GM12801 (cell line): ENCODE results near the gene CSNK2A1.

Experiments used
- TF ChIP-seq, protein P1 (sequence below): IDR thresholded peaks from one replicate; pipeline ENCODE4 v1.5.1; 2011; ENCODE audit warnings: control low read depth; ENCODE audit not compliant: insufficient read length; ENCODE audit errors: extremely low read depth

Gene CSNK2A1

DNA sequence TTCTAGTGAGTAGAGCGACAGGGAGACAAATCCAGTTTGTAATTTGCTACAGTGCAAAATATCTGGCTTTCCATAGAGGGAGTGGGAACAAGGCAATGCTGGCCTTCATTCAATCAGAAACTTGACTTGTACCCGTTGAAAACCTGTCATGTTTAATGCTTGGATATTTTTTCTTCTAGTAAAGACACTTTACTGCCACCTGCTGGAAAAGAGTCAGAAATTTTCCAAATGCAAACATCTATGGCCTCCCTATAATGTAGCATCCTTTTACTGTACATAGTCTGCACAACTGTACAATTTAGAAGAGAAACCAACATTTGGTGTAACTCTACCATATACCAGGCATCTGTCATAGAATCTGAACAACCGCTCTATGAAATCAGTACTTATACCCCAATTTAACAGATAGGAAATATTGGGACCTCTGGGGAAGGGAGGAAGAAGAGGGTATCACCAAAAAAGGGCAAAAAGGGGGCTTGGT is 64.6 kb downstream of the CSNK2A1 start:
- TF ChIP-seq, protein P1, sequence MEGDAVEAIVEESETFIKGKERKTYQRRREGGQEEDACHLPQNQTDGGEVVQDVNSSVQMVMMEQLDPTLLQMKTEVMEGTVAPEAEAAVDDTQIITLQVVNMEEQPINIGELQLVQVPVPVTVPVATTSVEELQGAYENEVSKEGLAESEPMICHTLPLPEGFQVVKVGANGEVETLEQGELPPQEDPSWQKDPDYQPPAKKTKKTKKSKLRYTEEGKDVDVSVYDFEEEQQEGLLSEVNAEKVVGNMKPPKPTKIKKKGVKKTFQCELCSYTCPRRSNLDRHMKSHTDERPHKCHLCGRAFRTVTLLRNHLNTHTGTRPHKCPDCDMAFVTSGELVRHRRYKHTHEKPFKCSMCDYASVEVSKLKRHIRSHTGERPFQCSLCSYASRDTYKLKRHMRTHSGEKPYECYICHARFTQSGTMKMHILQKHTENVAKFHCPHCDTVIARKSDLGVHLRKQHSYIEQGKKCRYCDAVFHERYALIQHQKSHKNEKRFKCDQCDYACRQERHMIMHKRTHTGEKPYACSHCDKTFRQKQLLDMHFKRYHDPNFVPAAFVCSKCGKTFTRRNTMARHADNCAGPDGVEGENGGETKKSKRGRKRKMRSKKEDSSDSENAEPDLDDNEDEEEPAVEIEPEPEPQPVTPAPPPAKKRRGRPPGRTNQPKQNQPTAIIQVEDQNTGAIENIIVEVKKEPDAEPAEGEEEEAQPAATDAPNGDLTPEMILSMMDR, result no peak

DNA sequence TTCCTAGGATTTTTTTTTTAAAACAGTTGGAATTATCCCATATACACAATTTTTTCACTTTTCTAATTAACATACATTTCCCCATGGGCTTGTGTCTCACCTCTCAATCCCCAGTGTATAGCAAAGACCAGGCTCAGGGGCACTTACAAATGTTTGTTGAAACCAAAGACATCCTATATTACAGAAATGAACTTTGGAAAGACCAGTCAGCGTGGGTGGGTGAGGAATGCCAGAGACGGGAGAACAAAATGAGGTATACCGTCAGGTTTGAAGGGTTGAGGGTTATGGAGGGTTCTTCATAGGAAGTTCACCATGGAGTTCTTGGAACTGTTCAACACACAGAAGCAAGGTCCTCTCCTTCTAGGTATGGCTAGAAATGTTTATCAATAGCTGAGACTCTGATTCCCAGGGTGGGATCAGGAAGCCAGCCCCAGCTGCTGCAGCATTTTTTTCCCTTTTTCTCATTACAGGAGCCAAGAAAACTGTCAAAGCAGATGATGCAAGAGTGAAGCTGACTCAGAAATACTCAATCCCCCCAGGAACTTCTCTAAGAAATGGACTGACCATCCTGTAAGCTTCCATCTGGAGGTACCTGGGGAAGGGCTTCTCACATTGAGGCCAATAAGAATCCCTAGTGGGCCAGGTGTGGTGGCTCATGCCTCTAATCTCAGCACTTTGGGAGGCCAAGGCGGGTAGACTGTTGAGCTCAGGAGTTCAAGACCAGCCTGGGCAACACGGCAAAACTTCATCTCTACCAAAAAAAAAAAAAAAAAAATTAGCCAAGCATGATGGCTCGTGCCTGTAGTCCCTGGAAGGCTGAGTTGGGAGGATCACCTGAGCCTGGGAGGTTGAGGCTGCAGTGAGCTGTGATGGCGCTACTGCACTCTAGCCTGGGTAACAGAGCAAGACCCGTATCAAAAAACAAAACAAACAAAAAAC is 65.3 kb downstream of the CSNK2A1 start:
- TF ChIP-seq, protein P1, result no peak

DNA sequence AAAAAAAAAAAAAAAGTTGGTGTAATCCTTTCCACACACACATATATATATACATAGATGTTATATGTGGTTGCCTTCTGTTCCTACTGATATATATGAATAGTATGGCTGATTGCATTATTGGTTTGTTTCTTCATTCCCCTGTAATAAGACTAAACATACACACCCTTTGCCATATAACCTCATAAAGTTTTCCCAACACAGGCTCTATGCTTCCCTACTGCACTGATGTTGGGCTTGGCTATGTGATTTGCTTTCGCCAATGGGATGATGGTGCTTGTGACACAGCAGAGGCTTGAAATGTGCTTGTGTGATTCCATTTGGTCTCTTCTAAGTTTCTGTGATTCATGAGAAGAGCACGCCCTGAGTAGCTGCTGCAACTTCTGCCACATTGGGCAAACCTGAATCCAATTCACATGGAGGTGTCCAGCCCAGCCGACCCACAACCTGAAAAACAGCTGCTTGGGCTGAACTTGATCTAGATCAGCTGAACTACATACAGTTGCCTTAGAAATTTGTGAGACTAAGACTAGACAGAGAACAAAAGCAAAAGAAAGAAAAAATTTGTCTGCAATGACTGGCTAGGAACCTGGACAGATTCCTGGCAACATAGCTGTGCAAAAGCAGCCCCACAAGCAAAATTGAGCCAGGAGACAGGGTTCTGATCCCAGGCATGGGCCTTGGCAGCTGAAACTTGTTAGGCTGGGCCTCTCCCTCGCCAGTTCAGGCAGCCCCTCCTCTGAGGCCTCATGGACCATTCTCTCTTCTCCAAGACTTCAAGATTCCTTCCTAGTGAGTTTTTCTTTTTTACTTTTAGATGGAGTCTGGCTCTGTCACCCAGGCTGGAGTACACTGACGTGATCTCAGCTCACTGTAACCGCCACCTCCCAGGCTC is 67.9 kb downstream of the CSNK2A1 start:
- TF ChIP-seq, protein P1, result no peak

DNA sequence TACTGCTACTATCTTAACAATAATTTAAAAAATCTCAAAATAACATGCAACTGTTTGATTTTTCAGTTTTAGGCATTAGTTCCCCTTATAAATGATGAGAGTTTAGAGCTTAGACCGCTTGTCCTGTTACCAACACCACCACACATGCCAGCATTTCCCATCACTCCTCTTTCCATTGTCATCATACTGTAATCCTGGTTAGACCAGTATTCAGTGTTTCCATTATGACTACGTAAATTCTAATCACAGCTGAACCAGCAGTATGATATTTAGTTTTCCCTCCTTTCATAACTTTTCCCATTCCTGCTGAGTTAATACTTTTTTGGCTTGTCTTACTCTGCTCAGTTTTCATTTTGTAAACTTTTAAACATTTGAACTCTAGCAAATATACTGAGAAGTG is 69.0 kb downstream of the CSNK2A1 start:
- TF ChIP-seq, protein P1, result no peak

DNA sequence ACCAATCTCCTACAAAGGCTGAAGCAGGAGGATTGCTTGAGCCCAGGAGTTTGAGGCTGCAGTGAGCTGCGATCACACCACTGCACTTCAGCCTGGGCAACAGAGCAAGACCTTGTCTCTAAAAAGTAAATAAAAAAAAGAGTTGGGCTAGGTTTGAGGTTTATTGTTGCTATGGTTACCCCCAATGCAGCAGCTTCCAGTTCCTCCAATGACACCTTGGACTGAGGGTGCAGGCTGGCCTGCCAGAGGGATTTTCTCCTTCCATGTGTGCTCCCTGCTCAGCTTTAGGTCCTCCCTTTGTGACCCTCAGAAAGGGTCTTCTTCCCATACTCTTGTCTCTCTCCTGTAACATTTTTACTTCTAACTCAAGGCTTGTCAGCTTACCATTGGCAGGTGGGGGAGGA is 70.7 kb downstream of the CSNK2A1 start:
- TF ChIP-seq, protein P1, result no peak

DNA sequence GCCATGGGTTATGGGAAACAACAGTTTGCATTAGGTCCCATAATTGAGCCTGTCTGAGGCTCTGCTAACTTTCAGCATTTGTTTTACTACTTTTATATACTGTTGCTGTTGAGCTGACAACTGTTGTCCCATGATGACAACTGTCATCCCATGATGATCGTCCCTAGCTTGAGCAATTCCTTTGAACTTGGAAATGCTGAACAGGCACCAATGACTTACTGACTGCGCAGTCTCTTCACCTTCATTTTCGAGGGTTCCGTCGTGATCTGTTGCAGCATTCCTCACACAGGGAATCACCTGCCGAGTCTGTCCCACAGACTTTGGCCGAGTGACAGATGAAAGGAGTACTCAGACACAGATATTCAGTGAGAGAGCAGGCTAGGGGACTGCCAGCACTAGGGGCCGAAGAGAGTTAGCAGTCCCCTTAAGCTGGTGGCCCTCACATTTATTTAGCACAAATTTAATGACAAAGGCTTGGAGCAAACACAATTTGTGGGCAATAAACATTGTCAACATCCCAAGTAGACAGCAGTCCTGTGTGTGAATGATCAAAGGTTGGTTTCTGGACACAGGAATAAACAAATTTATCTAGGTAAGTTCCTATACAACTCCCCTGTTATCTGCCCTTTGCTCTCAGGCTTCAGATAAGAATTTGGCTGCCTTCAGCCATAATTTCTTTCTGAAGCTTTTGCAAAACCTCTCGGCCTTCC is 71.3 kb downstream of the CSNK2A1 start:
- TF ChIP-seq, protein P1, result no peak
